Activated naive CD8-positive, alpha-beta T cell (primary cell): ENCODE data around the gene PTPN5.

Experiments used
- H3K27ac Mint-ChIP-seq: one replicate; pipeline ENCODE4 v1.8.0; 2021; ENCODE audit warnings: mixed read lengths
- H3K27me3 Mint-ChIP-seq: one replicate; pipeline ENCODE4 v1.8.0; 2021; ENCODE audit warnings: mixed read lengths
- H3K36me3 Mint-ChIP-seq: one replicate; pipeline ENCODE4 v1.8.0; 2021; ENCODE audit warnings: mixed read lengths
- H3K4me1 Mint-ChIP-seq: one replicate; pipeline ENCODE4 v1.8.0; 2021; ENCODE audit warnings: low read depth, mixed read lengths
- H3K4me3 Mint-ChIP-seq: one replicate; pipeline ENCODE4 v1.8.0; 2021; ENCODE audit warnings: mild to moderate bottlenecking, mixed read lengths
- H3K9me3 Mint-ChIP-seq: one replicate; pipeline ENCODE4 v1.8.0; 2021; ENCODE audit warnings: low read depth, mixed read lengths

Gene PTPN5

GRCh38 chr11:18765554-18765953 is 26.0 kb downstream of the PTPN5 start:
- Mint-ChIP-seq H3K4me3 (no peak overlapping the region), H3K4me1 (peaks cover 11% of the 10 kb centered on the region), H3K36me3 (peaks cover 2% of the 10 kb centered on the region), H3K9me3 (no peaks in the 10 kb centered on the region), H3K27me3 (peaks cover 5% of the 10 kb centered on the region), H3K27ac (no peak overlapping the region)

GRCh38 chr11:18761741-18762140 is 29.9 kb downstream of the PTPN5 start:
- no peak overlapping the region for H3K27ac Mint-ChIP-seq
- H3K4me1 Mint-ChIP-seq = peaks cover 8% of the 10 kb centered on the region
- H3K36me3 Mint-ChIP-seq = no peaks in the 10 kb centered on the region
- H3K9me3 Mint-ChIP-seq = no peaks in the 10 kb centered on the region
- H3K27me3 Mint-ChIP-seq = peaks cover 2% of the 10 kb centered on the region
- H3K4me3 Mint-ChIP-seq = no peak overlapping the region

GRCh38 chr11:18761144-18761543 is 30.5 kb downstream of the PTPN5 start:
- H3K4me3 Mint-ChIP-seq = no peak overlapping the region
- peaks cover 8% of the 10 kb centered on the region for H3K4me1 Mint-ChIP-seq
- no peaks in the 10 kb centered on the region for H3K36me3 Mint-ChIP-seq
- peaks cover 2% of the 10 kb centered on the region for H3K27me3 Mint-ChIP-seq
- no peaks in the 10 kb centered on the region for H3K9me3 Mint-ChIP-seq
- no peak overlapping the region for H3K27ac Mint-ChIP-seq

GRCh38 chr11:18757811-18758210 is 33.8 kb downstream of the PTPN5 start:
- Mint-ChIP-seq H3K36me3 (no peaks in the 10 kb centered on the region), H3K27ac (no peak overlapping the region), H3K4me3 (no peak overlapping the region), H3K4me1 (no peaks in the 10 kb centered on the region), H3K27me3 (peaks cover 2% of the 10 kb centered on the region), H3K9me3 (no peaks in the 10 kb centered on the region)

GRCh38 chr11:18756889-18757288 is 34.7 kb downstream of the PTPN5 start:
- Mint-ChIP-seq H3K27me3 (peaks cover 2% of the 10 kb centered on the region), H3K36me3 (no peaks in the 10 kb centered on the region), H3K4me3 (no peak overlapping the region), H3K9me3 (no peaks in the 10 kb centered on the region), H3K27ac (no peak overlapping the region), H3K4me1 (no peaks in the 10 kb centered on the region)

- Mint-ChIP-seq H3K27me3 (peaks cover 2% of the 10 kb centered on the region), H3K9me3 (no peaks in the 10 kb centered on the region), H3K36me3 (no peaks in the 10 kb centered on the region), H3K4me1 (no peaks in the 10 kb centered on the region), H3K4me3 (no peak overlapping the region), H3K27ac (no peak overlapping the region)
These were observed 37.3 kb downstream of the PTPN5 start for GRCh38 chr11:18754308-18754707.

GRCh38 chr11:18752502-18752901 is 39.1 kb downstream of the PTPN5 start:
- Mint-ChIP-seq H3K4me1 (no peaks in the 10 kb centered on the region), H3K9me3 (no peaks in the 10 kb centered on the region), H3K4me3 (no peak overlapping the region), H3K27ac (no peak overlapping the region), H3K27me3 (peaks cover 2% of the 10 kb centered on the region), H3K36me3 (no peaks in the 10 kb centered on the region)

GRCh38 chr11:18750944-18751343 is 40.7 kb downstream of the PTPN5 start:
- Mint-ChIP-seq H3K27ac (no peak overlapping the region), H3K36me3 (no peaks in the 10 kb centered on the region), H3K27me3 (peaks cover 2% of the 10 kb centered on the region), H3K4me1 (no peaks in the 10 kb centered on the region), H3K4me3 (no peak overlapping the region), H3K9me3 (no peaks in the 10 kb centered on the region)

GRCh38 chr11:18749681-18750319 is 41.8 kb downstream of the PTPN5 start:
- no peaks in the 10 kb centered on the region for H3K36me3 Mint-ChIP-seq
- no peaks in the 10 kb centered on the region for H3K9me3 Mint-ChIP-seq
- no peaks in the 10 kb centered on the region for H3K27me3 Mint-ChIP-seq
- H3K4me1 Mint-ChIP-seq = no peaks in the 10 kb centered on the region
- H3K27ac Mint-ChIP-seq = no peak overlapping the region
- H3K4me3 Mint-ChIP-seq = no peak overlapping the region

- Mint-ChIP-seq H3K4me3 (no peak overlapping the region), H3K36me3 (no peaks in the 10 kb centered on the region), H3K4me1 (no peaks in the 10 kb centered on the region), H3K9me3 (no peaks in the 10 kb centered on the region), H3K27me3 (no peaks in the 10 kb centered on the region), H3K27ac (no peak overlapping the region)
These were observed 42.7 kb downstream of the PTPN5 start for GRCh38 chr11:18748766-18749365.

- no peaks in the 10 kb centered on the region for H3K27me3 Mint-ChIP-seq
- H3K4me1 Mint-ChIP-seq = no peaks in the 10 kb centered on the region
- H3K27ac Mint-ChIP-seq = no peak overlapping the region
- H3K36me3 Mint-ChIP-seq = no peaks in the 10 kb centered on the region
- H3K9me3 Mint-ChIP-seq = no peaks in the 10 kb centered on the region
- no peak overlapping the region for H3K4me3 Mint-ChIP-seq
These were observed 46.3 kb downstream of the PTPN5 start for GRCh38 chr11:18745251-18745650.

GRCh38 chr11:18743900-18744514 is 47.6 kb downstream of the PTPN5 start:
- no peaks in the 10 kb centered on the region for H3K9me3 Mint-ChIP-seq
- H3K36me3 Mint-ChIP-seq = no peaks in the 10 kb centered on the region
- no peak overlapping the region for H3K4me3 Mint-ChIP-seq
- no peaks in the 10 kb centered on the region for H3K4me1 Mint-ChIP-seq
- no peak overlapping the region for H3K27ac Mint-ChIP-seq
- H3K27me3 Mint-ChIP-seq = no peaks in the 10 kb centered on the region

- no peaks in the 10 kb centered on the region for H3K36me3 Mint-ChIP-seq
- H3K4me3 Mint-ChIP-seq = no peak overlapping the region
- no peaks in the 10 kb centered on the region for H3K27me3 Mint-ChIP-seq
- no peaks in the 10 kb centered on the region for H3K4me1 Mint-ChIP-seq
- no peaks in the 10 kb centered on the region for H3K9me3 Mint-ChIP-seq
- no peak overlapping the region for H3K27ac Mint-ChIP-seq
These were observed 48.2 kb downstream of the PTPN5 start for GRCh38 chr11:18743365-18743764.

GRCh38 chr11:18741783-18742182 is 49.8 kb downstream of the PTPN5 start:
- H3K27ac Mint-ChIP-seq = no peak overlapping the region
- H3K4me1 Mint-ChIP-seq = no peaks in the 10 kb centered on the region
- no peaks in the 10 kb centered on the region for H3K36me3 Mint-ChIP-seq
- no peaks in the 10 kb centered on the region for H3K9me3 Mint-ChIP-seq
- H3K27me3 Mint-ChIP-seq = no peaks in the 10 kb centered on the region
- no peak overlapping the region for H3K4me3 Mint-ChIP-seq

- no peaks in the 10 kb centered on the region for H3K4me1 Mint-ChIP-seq
- H3K27ac Mint-ChIP-seq = no peak overlapping the region
These were observed 51.9 kb downstream of the PTPN5 start for GRCh38 chr11:18739685-18740084.

GRCh38 chr11:18737642-18738041 is 54.0 kb downstream of the PTPN5 start:
- no peak overlapping the region for H3K27ac Mint-ChIP-seq
- no peak overlapping the region for H3K4me3 Mint-ChIP-seq
- H3K9me3 Mint-ChIP-seq = no peaks in the 10 kb centered on the region
- no peaks in the 10 kb centered on the region for H3K27me3 Mint-ChIP-seq
- H3K4me1 Mint-ChIP-seq = no peaks in the 10 kb centered on the region
- H3K36me3 Mint-ChIP-seq = no peaks in the 10 kb centered on the region

More at GRCh38 chr11:18739685-18740084, 51.9 kb downstream of the PTPN5 start:
- Mint-ChIP-seq H3K27me3 (no peaks in the 10 kb centered on the region), H3K4me3 (no peak overlapping the region), H3K9me3 (no peaks in the 10 kb centered on the region), H3K36me3 (no peaks in the 10 kb centered on the region)
